GM12878 (cell line): ENCODE results near the gene FLT1. TPM values are rescaled to one million over a fixed set of nuclear protein-coding genes. Genes with fewer than 3 reads are reported as not detected.
A peak's percentile ranks its signal among the peaks of the same experiment; 100 is the strongest.

Source experiments
- ASH2L ChIP-seq: fragments of 300-600, 200-600 bp; sonication (generic); IDR thresholded peaks from 2 replicates; pipeline ENCODE4 v1.6.1; 2017; ENCODE audit warnings: low read depth, mild to moderate bottlenecking, borderline replicate concordance
- BACH1 ChIP-seq: fragments of 450-650 bp; IDR thresholded peaks from 2 replicates; pipeline ENCODE4 v1.6.1; 2017; ENCODE audit warnings: mild to moderate bottlenecking, borderline replicate concordance
- BCLAF1 ChIP-seq: fragments of 450-650 bp; IDR thresholded peaks from 2 replicates; pipeline ENCODE4 v1.6.1; 2017; ENCODE audit warnings: antibody characterized with exemption, mild to moderate bottlenecking, moderate library complexity
- CEBPB ChIP-seq, 2 experiments: fragments of 150-350 bp in 1 of 2; IDR thresholded peaks; 2 replicates each; pipeline ENCODE4 v1.6.1; 2012 to 2014; ENCODE audit warnings: low read depth in 2 of 2, low read length in 2 of 2, borderline replicate concordance in 1 of 2, inconsistent platforms in 1 of 2
- DPF2 ChIP-seq: fragments of 450-650 bp; IDR thresholded peaks from 2 replicates; pipeline ENCODE4 v1.6.1; 2017; ENCODE audit warnings: mild to moderate bottlenecking
- EED ChIP-seq: sonication (generic); IDR thresholded peaks from 2 replicates; pipeline ENCODE4 v1.6.1; 2016; ENCODE audit warnings: antibody characterized with exemption, low read depth
- EP300 ChIP-seq, 2 experiments: fragments of 150-350 bp in 1 of 2; IDR thresholded peaks; 2 replicates each; pipeline ENCODE4 v1.6.1; 2011 to 2012; ENCODE audit warnings: low read depth in 2 of 2, low read length in 2 of 2, borderline replicate concordance in 1 of 2, improper control_type of control experiment in 1 of 2, inconsistent platforms in 1 of 2; ENCODE audit not compliant: control insufficient read depth in 1 of 2
- GABPA ChIP-seq: IDR thresholded peaks from 2 replicates; pipeline ENCODE4 v1.6.1; 2014; ENCODE audit warnings: antibody characterized with exemption, low read depth, mild to moderate bottlenecking, inconsistent platforms
- GATAD2B ChIP-seq: fragments of 450-650 bp; conservative IDR thresholded peaks from 2 replicates; pipeline ENCODE4 v1.6.1; 2017; ENCODE audit warnings: low read depth, mild to moderate bottlenecking, moderate library complexity
- KDM1A ChIP-seq: fragments of 200-600 bp; sonication (generic); IDR thresholded peaks from 2 replicates; pipeline ENCODE4 v1.6.1; 2016; ENCODE audit warnings: borderline replicate concordance
- MLLT1 ChIP-seq: fragments of 450-650 bp; IDR thresholded peaks from 2 replicates; pipeline ENCODE4 v1.6.1; 2016; ENCODE audit warnings: mild to moderate bottlenecking
- MTA2 ChIP-seq: fragments of 450-650 bp; IDR thresholded peaks from 2 replicates; pipeline ENCODE4 v1.6.1; 2016; ENCODE audit warnings: low read depth, mild to moderate bottlenecking, moderate library complexity
- PML ChIP-seq: IDR thresholded peaks from 2 replicates; pipeline ENCODE4 v1.6.1; 2012; ENCODE audit warnings: low read length, inconsistent platforms
- POLR2AphosphoS2 ChIP-seq: IDR thresholded peaks from 2 replicates; pipeline ENCODE4 v1.6.1; 2011; ENCODE audit warnings: low read depth, mild to moderate bottlenecking, low read length, improper control_type of control experiment, moderate library complexity
- RBBP5 ChIP-seq: fragments of 200-600 bp; sonication (generic); conservative IDR thresholded peaks from 2 replicates; pipeline ENCODE4 v1.6.1; 2016
- REST ChIP-seq: IDR thresholded peaks from 2 replicates; pipeline ENCODE4 v1.6.1; 2012; ENCODE audit warnings: mild to moderate bottlenecking, low read depth, low read length
- SMAD5 ChIP-seq: IDR thresholded peaks from 2 replicates; pipeline ENCODE4 v1.6.1; 2016; ENCODE audit warnings: antibody characterized with exemption, low read depth
- SMARCA5 ChIP-seq: fragments of 450-650 bp; IDR thresholded peaks from 2 replicates; pipeline ENCODE4 v1.6.1; 2017; ENCODE audit warnings: mild to moderate bottlenecking
- SRF ChIP-seq, 2 experiments: IDR thresholded peaks; 2 replicates each; pipeline ENCODE4 v1.6.1; 2011; ENCODE audit warnings: low read depth in 2 of 2, low read length in 2 of 2, mild to moderate bottlenecking in 1 of 2, moderate library complexity in 1 of 2
- TCF3 ChIP-seq: IDR thresholded peaks from 2 replicates; pipeline ENCODE4 v1.6.1; 2012; ENCODE audit warnings: low read depth, mild to moderate bottlenecking, low read length, borderline replicate concordance; ENCODE audit not compliant: insufficient read depth
- TCF7 ChIP-seq: IDR thresholded peaks from 2 replicates; pipeline ENCODE4 v1.6.1; 2014; ENCODE audit warnings: antibody characterized with exemption, borderline replicate concordance
- ZSCAN29 ChIP-seq: fragments of 450-650 bp; IDR thresholded peaks from 2 replicates; pipeline ENCODE4 v1.6.1; 2017; ENCODE audit warnings: mild to moderate bottlenecking, moderate library complexity
- polyA plus RNA-seq, 11 experiments: library from polyadenylated mRNA; depleted of rRNA in 4 of 11; unstranded in 6 of 11; stranded (reverse) in 5 of 11; fragments of >200 nt; fragmentation: Nextera tagmentation in 4 of 11; fragmentation: Illumina TruSeq in 1 of 11; extraction: Ambion mirVana in 4 of 11; extraction: Trizol in 1 of 11; gene quantifications; 1 replicate in 1 of 11; 2 replicates in 10 of 11; pipeline versions ENCODE4 v1.2.1 to v1.2.3, GENCODE V29; 2011 to 2016; ENCODE audit warnings: inconsistent platforms in 2 of 11, missing spikeins in 2 of 11, low read depth in 1 of 11
- total RNA-seq, 4 experiments: library from RNA; depleted of rRNA in 3 of 4; stranded (reverse); fragments of >200 nt in 3 of 4; fragmentation: Illumina TruSeq in 1 of 4; extraction: Trizol in 1 of 4; gene quantifications; 2 replicates each; pipeline versions ENCODE4 v1.2.1 to v1.2.3, GENCODE V29; 2013 to 2021

FLT1 gene
- total and polyA plus RNA-seq, 10 of the 15 experiments (the other 5 are each of a cell fraction or from before 2014, with no cell fraction given), result 0.55 to 5.6 (median 0.84) TPM

- no peak for TF ChIP-seq REST
- TF ChIP-seq POLR2AphosphoS2, result no peak
- no peak for TF ChIP-seq GABPA
- TF ChIP-seq EED, result peak; percentile 73
- TF ChIP-seq MTA2, result no peak
- TF ChIP-seq ZSCAN29, result no peak
- no peak for TF ChIP-seq ASH2L
- no peak for TF ChIP-seq EP300 (IDR thresholded peaks at IDR 0.05; ENCODE audit: borderline replicate concordance in 1 of 2, control insufficient read depth in 1 of 2, low read depth in 2 of 2, low read length in 2 of 2)
- TF ChIP-seq DPF2, result 0 out of 2 replicates have a peak, but pooled peaks have one; percentile 51
- TF ChIP-seq PML, result 0 out of 2 replicates have a peak, but pooled peaks have one; percentile 28
- TF ChIP-seq TCF3, result no peak
- no peak for TF ChIP-seq RBBP5
- TF ChIP-seq KDM1A, result no peak
- no peak for TF ChIP-seq SRF (IDR thresholded peaks at IDR 0.05; ENCODE audit: low read depth in 2 of 2, low read length in 2 of 2)
- TF ChIP-seq MLLT1, result no peak
- TF ChIP-seq BACH1, result no peak
- TF ChIP-seq SMAD5, result no peak
- no peak for TF ChIP-seq SMARCA5
- no peak for TF ChIP-seq CEBPB (IDR thresholded peaks at IDR 0.05; ENCODE audit: borderline replicate concordance in 1 of 2, low read depth in 2 of 2, low read length in 2 of 2)
- TF ChIP-seq TCF7, result no peak
- peak; percentile 71 for TF ChIP-seq GATAD2B
- no peak for TF ChIP-seq BCLAF1
These were observed 93.4 kb downstream of the FLT1 start (continued) for GRCh38 chr13:28401303-28402056.
